Mesenchymal stem cell (in vitro differentiated cells and primary cell): Measurements from ENCODE around the gene C10orf62.
A peak's percentile ranks its signal among the peaks of the same experiment; 100 is the strongest.

Source experiments
- DNase-seq: peaks from one replicate; pipeline ENCODE4 v3.0.0-alpha.2; 2013
- H2AFZ ChIP-seq: one replicate; pipeline ENCODE4 v1.6.1; 2013; ENCODE audit warnings: low read depth, mild to moderate bottlenecking, control low read depth, inconsistent platforms, low read length, moderate library complexity
- H2AK5ac ChIP-seq: 2 replicates; pipeline ENCODE4 v1.6.1; 2013; ENCODE audit warnings: low read length, moderate library complexity, mild to moderate bottlenecking, inconsistent platforms; ENCODE audit not compliant: severe bottlenecking
- H2BK120ac ChIP-seq: one replicate; pipeline ENCODE4 v1.6.1; 2013; ENCODE audit warnings: low read depth, mild to moderate bottlenecking, inconsistent platforms, low read length, moderate library complexity
- H2BK12ac ChIP-seq, 2 experiments: one replicate each; pipeline ENCODE4 v1.6.1; 2013; ENCODE audit warnings: inconsistent platforms in 2 of 2, low read length in 2 of 2, mild to moderate bottlenecking in 2 of 2, moderate library complexity in 2 of 2, control low read depth in 1 of 2
- H2BK15ac ChIP-seq: one replicate; pipeline ENCODE4 v1.6.1; 2013; ENCODE audit warnings: mild to moderate bottlenecking, low read depth, inconsistent platforms; ENCODE audit not compliant: poor library complexity, severe bottlenecking
- H2BK5ac ChIP-seq: 2 replicates; pipeline ENCODE4 v1.6.1; 2013; ENCODE audit warnings: low read depth, mild to moderate bottlenecking, low read length, control low read depth, inconsistent platforms; ENCODE audit not compliant: poor library complexity, severe bottlenecking
- H3K14ac ChIP-seq, 2 experiments: one replicate each; pipeline ENCODE4 v1.6.1; 2013; ENCODE audit warnings: inconsistent platforms in 2 of 2, low read length in 2 of 2, control low read depth in 1 of 2, mild to moderate bottlenecking in 1 of 2, moderate library complexity in 1 of 2
- H3K18ac ChIP-seq, 2 experiments: one replicate each; pipeline ENCODE4 v1.6.1; 2013; ENCODE audit warnings: inconsistent platforms in 2 of 2, low read length in 2 of 2, control low read depth in 1 of 2, low read depth in 1 of 2, mild to moderate bottlenecking in 1 of 2
- H3K23ac ChIP-seq, 2 experiments: one replicate each; pipeline ENCODE4 v1.6.1; 2013; ENCODE audit warnings: inconsistent platforms in 2 of 2, low read length in 2 of 2, mild to moderate bottlenecking in 2 of 2, moderate library complexity in 2 of 2, control low read depth in 1 of 2
- H3K27ac ChIP-seq: 2 replicates; pipeline ENCODE4 v1.5.1; 2013; ENCODE audit warnings: mild to moderate bottlenecking, moderate library complexity, low read length, control low read depth, inconsistent platforms; ENCODE audit not compliant: poor library complexity, severe bottlenecking
- H3K27me3 ChIP-seq, 2 experiments: 2 replicates each; pipeline versions ENCODE4 v1.6.1 to v1.7.0; 2013; ENCODE audit warnings: low read length in 2 of 2, mild to moderate bottlenecking in 2 of 2, moderate library complexity in 2 of 2, control low read depth in 1 of 2, inconsistent platforms in 1 of 2; ENCODE audit not compliant: control insufficient read depth in 1 of 2, insufficient read depth in 1 of 2
- H3K36me3 ChIP-seq, 2 experiments: 2 replicates each; pipeline versions ENCODE4 v1.6.1 to v1.7.0; 2013; ENCODE audit warnings: low read length in 2 of 2, control low read depth in 1 of 2, inconsistent platforms in 1 of 2, low read depth in 1 of 2, mild to moderate bottlenecking in 1 of 2; ENCODE audit not compliant: insufficient read depth in 2 of 2, control insufficient read depth in 1 of 2
- H3K4ac ChIP-seq, 2 experiments: one replicate each; pipeline ENCODE4 v1.6.1; 2013; ENCODE audit warnings: inconsistent platforms in 2 of 2, low read length in 2 of 2, mild to moderate bottlenecking in 2 of 2, moderate library complexity in 2 of 2, control low read depth in 1 of 2, low read depth in 1 of 2
- H3K4me1 ChIP-seq: 2 replicates; pipeline ENCODE4 v1.6.1; 2013; ENCODE audit warnings: low read depth, low read length, control low read depth; ENCODE audit not compliant: control insufficient read depth, insufficient read depth
- H3K4me2 ChIP-seq: 2 replicates; pipeline ENCODE4 v1.6.1; 2013; ENCODE audit warnings: low read length, mild to moderate bottlenecking, inconsistent platforms; ENCODE audit not compliant: poor library complexity, severe bottlenecking
- H3K4me3 ChIP-seq, 2 experiments: 2 replicates each; pipeline versions ENCODE4 v1.5.1 to v1.7.0; 2013; ENCODE audit warnings: low read length in 2 of 2, mild to moderate bottlenecking in 2 of 2, control low read depth in 1 of 2, low read depth in 1 of 2; ENCODE audit not compliant: insufficient read depth in 1 of 2
- H3K79me1 ChIP-seq: replicated peaks from 2 replicates; pipeline ENCODE4 v1.6.1; 2013; ENCODE audit warnings: mild to moderate bottlenecking, control low read depth, low read length, inconsistent platforms; ENCODE audit not compliant: poor library complexity, severe bottlenecking
- H3K9ac ChIP-seq: 2 replicates; pipeline ENCODE4 v1.7.0; 2013; ENCODE audit warnings: mild to moderate bottlenecking, low read length, moderate library complexity
- H3K9me3 ChIP-seq: 2 replicates; pipeline ENCODE4 v1.7.0; 2013; ENCODE audit warnings: mild to moderate bottlenecking, low read length; ENCODE audit not compliant: control insufficient read depth
- H4K8ac ChIP-seq: one replicate; pipeline ENCODE4 v1.6.1; 2013; ENCODE audit warnings: inconsistent platforms, mild to moderate bottlenecking, low read length, moderate library complexity
- H4K91ac ChIP-seq: one replicate; pipeline ENCODE4 v1.6.1; 2013; ENCODE audit warnings: mild to moderate bottlenecking, low read length, inconsistent platforms
- WGBS: methylation state at CpG from one replicate; pipeline ENCODE4 v1.1.7; 2013; ENCODE audit warnings: mixed read lengths; 5-methylcytosine and 5-hydroxymethylcytosine counted together

C10orf62 gene

DNA sequence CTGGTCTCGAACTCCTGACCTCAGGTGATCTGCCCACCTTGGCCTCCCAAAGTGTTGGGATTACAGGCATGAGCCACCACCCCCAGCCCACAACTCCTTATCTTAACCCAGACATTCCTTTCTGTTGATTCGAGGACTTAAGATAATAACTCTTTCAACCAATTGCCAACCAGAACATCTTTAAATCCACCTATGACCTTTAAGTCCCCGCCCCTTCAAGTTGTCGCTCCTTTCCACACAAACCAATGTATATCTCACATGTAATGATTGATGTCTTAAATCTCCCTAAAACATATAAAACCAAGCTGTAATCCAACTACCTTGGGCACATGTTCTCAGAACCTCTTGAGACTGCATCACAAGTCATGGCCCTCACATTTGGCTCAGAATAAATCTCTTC is 24.7 kb upstream of the C10orf62 start:
- Histone ChIP-seq H3K79me1 (peaks cover 15% of the 10 kb centered on the region), H3K9ac (no peak overlapping the region), H2AFZ (no peak overlapping the region), H2BK120ac (no peak overlapping the region), H3K9me3 (no peaks in the 10 kb centered on the region), H3K18ac (no peak overlapping the region), H4K8ac (no peak overlapping the region), H2BK15ac (no peak overlapping the region), H3K27ac (no peak overlapping the region), H3K23ac (no peak overlapping the region), H3K4ac (no peak overlapping the region), H3K36me3 (peaks cover 18 to 20% of the 10 kb centered on the region in 2 experiments), H2AK5ac (no peak overlapping the region), H3K27me3 (no peaks in the 10 kb centered on the region), H2BK12ac (no peak overlapping the region), H3K4me3 (no peak overlapping the region), H3K4me2 (no peak overlapping the region), H2BK5ac (no peak overlapping the region), H3K4me1 (peaks cover 8% of the 10 kb centered on the region), H3K14ac (no peak overlapping the region), H4K91ac (no peak overlapping the region)
- WGBS, result 94% methylated on average over 4 of the region's 4 CpGs
- no peak for DNase-seq

DNA sequence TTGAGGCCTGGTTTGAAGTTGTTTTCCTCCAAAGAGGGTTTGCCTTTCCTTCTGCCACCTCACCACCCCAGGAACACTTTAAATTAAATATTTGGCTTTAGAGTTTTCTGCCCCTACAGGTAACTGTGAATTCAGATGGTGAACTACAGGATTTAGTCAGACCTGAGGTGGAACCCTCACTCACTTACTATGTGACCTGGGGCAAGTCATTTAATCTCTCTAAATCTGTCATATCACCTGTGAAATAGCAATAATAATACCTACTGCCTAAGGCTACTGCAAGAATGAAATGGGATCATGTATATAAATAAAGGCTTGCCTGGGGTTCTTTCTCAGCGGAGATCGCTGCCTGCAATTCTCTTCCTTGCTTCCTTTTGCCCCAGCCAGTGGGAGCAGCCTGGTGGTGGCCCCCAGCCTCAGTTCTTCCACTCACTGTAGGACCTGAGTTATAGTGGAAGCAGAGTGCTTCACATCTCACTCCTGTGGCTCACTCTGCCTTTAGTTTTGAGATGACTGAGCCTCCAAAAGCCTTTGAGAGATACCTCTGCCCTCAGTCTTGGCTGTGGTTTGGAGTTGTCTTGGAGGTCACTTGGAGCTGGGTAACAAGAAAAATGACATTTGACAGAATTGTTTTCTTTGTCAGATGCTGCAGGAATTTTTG is 23.1 kb upstream of the C10orf62 start:
- H2BK5ac ChIP-seq, result no peak overlapping the region
- H3K9ac ChIP-seq, result no peak overlapping the region
- WGBS, result 100% methylated on average over 2 of the region's 2 CpGs
- H3K23ac ChIP-seq, result no peak overlapping the region
- H3K27me3 ChIP-seq, result no peaks in the 10 kb centered on the region
- no peak overlapping the region for H3K4me3 ChIP-seq
- peaks cover 18% of the 10 kb centered on the region for H3K79me1 ChIP-seq
- no peak overlapping the region for H3K18ac ChIP-seq
- peaks cover 23% of the 10 kb centered on the region for H3K4me1 ChIP-seq
- peak overlapping the region; percentile 89 for H2AK5ac ChIP-seq
- H2BK15ac ChIP-seq, result no peak overlapping the region
- H3K36me3 ChIP-seq, result peaks cover 29 to 37% of the 10 kb centered on the region in 2 experiments
- DNase-seq, result no peak
- H4K8ac ChIP-seq, result no peak overlapping the region
- H3K14ac ChIP-seq, result no peak overlapping the region
- no peak overlapping the region for H3K4ac ChIP-seq
- no peaks in the 10 kb centered on the region for H3K9me3 ChIP-seq
- H2AFZ ChIP-seq, result no peak overlapping the region
- H3K4me2 ChIP-seq, result no peak overlapping the region
- no peak overlapping the region for H4K91ac ChIP-seq
- H2BK120ac ChIP-seq, result no peak overlapping the region
- no peak overlapping the region for H3K27ac ChIP-seq
- no peak overlapping the region for H2BK12ac ChIP-seq

DNA sequence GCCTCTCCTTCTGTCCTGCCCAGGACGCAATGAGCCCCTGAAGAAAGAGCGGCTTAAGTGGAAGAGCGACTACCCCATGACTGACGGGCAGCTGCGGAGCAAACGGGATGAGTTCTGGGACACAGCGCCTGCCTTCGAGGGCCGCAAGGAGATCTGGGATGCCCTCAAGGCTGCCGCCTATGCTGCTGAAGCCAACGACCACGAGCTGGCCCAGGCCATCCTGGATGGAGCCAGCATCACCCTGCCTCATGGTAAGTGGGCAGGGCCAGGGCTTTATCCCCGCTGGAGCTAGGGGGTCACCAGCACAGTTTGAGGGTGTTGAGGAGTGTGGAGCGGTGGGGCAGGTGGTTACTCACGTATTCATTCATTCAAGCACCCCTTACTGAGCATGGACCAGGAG is 21.6 kb upstream of the C10orf62 start:
- WGBS, result 99% methylated on average over 13 of the region's 15 CpGs
- Histone ChIP-seq H3K4me1 (peaks cover 32% of the 10 kb centered on the region), H3K4me3 (no peak overlapping the region), H4K91ac (no peak overlapping the region), H4K8ac (no peak overlapping the region), H2BK120ac (no peak overlapping the region), H2BK5ac (no peak overlapping the region), H3K18ac (no peak overlapping the region), H2AFZ (no peak overlapping the region), H3K9me3 (no peaks in the 10 kb centered on the region), H2BK12ac (no peak overlapping the region), H2BK15ac (no peak overlapping the region), H3K23ac (no peak overlapping the region), H3K27me3 (no peaks in the 10 kb centered on the region), H3K27ac (no peak overlapping the region), H3K4ac (peak overlapping the region in 1 of 2 experiments; percentile 64), H2AK5ac (no peak overlapping the region), H3K9ac (no peak overlapping the region), H3K79me1 (peaks cover 15% of the 10 kb centered on the region), H3K4me2 (no peak overlapping the region), H3K36me3 (peaks cover 32 to 42% of the 10 kb centered on the region in 2 experiments), H3K14ac (no peak overlapping the region)
- no peak for DNase-seq

DNA sequence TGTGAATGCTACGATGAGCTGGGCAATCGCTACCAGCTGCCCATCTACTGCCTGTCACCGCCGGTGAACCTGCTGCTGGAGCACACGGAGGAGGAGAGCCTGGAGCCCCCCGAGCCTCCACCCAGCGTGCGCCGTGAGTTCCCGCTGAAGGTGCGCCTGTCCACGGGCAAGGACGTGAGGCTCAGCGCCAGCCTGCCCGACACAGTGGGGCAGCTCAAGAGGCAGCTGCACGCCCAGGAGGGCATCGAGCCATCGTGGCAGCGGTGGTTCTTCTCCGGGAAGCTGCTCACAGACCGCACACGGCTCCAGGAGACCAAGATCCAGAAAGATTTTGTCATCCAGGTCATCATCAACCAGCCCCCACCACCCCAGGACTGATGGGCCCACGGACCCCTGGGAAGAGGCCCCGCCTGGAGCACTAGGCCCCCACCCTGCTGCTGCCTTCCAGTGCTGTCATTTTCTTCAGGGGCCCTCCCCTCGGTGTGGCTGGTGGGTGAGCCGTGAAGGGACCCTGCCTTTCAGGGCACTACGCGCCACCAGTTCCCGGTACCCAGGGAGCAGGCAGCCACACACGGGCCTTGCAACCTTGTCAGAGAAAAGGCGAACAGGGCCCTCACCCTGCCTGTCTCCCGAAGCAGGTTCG is 19.3 kb upstream of the C10orf62 start:
- peak overlapping the region; percentile 73 for H3K27ac ChIP-seq
- H3K27me3 ChIP-seq, result no peaks in the 10 kb centered on the region
- no peak overlapping the region for H2AFZ ChIP-seq
- no peak overlapping the region for H2BK120ac ChIP-seq
- H3K9me3 ChIP-seq, result no peaks in the 10 kb centered on the region
- H3K36me3 ChIP-seq, result peaks cover 32 to 42% of the 10 kb centered on the region in 2 experiments
- H3K18ac ChIP-seq, result no peak overlapping the region
- no peak for DNase-seq
- peaks cover 48% of the 10 kb centered on the region for H3K4me1 ChIP-seq
- no peak overlapping the region for H3K4me3 ChIP-seq
- WGBS, result 97% methylated on average over 33 of the region's 33 CpGs
- H3K4ac ChIP-seq, result no peak overlapping the region
- peaks cover 15% of the 10 kb centered on the region for H3K79me1 ChIP-seq
- no peak overlapping the region for H2BK15ac ChIP-seq
- peak overlapping the region; percentile 81 for H2AK5ac ChIP-seq
- no peak overlapping the region for H3K14ac ChIP-seq
- no peak overlapping the region for H3K9ac ChIP-seq
- H3K23ac ChIP-seq, result no peak overlapping the region
- no peak overlapping the region for H3K4me2 ChIP-seq
- H2BK12ac ChIP-seq, result no peak overlapping the region
- no peak overlapping the region for H2BK5ac ChIP-seq
- H4K8ac ChIP-seq, result no peak overlapping the region
- H4K91ac ChIP-seq, result no peak overlapping the region
